Fibroblast of villous mesenchyme (primary cell): ENCODE results near the gene CHAF1A. TPM values are rescaled to one million over a fixed set of nuclear protein-coding genes. Genes with fewer than 3 reads are reported as not detected.

ENCODE experiments used
- DNase-seq: peaks from one replicate; pipeline ENCODE4 v3.0.0-alpha.2; 2010; ENCODE audit warnings: low read depth
- H3K4me3 ChIP-seq: 2 replicates; pipeline ENCODE4 v1.5.1; 2011; ENCODE audit warnings: low read depth, mild to moderate bottlenecking, low read length
- total RNA-seq: library from RNA; depleted of rRNA; stranded (reverse); fragments of >200 nt; gene quantifications from 2 replicates; pipeline ENCODE4 v1.2.3, GENCODE V29; 2012
- TF ChIP-seq, protein P1 (sequence below): IDR thresholded peaks from 2 replicates; pipeline ENCODE4 v1.5.1; 2012; ENCODE audit warnings: low read depth, mild to moderate bottlenecking, low read length; ENCODE audit not compliant: insufficient read depth

CHAF1A gene
- total RNA-seq, 1 donor = 9.9 TPM

DNA sequence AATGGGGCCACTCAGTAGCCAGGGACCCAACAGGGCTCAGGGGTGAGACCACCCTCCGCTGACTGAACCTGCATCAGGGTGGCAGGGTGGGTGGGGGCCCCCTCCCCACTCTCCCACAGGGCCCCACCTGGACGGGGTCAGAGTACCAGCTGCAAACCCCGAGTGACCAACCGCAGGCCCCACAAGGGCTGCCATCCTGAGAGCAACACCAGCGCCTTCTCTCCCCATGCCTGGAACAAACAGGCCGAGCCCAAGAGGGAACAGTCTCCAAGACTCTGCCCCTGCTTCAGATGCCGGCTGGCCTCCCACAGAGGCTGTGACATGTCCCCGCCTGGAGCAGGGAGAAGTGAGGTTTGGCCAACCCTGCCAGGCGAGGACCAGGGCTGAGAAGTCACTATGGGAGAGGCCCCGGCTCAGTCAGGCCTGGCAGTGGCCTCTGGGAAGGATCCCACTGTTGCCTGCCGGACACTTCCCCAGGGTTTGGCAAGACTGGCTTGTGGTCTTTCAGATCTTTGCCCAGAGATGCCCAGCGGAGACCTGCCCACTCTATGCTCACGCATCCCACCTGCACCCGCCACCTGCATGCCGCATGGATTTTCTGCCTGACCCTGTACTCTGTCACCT lies 31.9 kb upstream of the CHAF1A start:
- TF ChIP-seq, protein P1, sequence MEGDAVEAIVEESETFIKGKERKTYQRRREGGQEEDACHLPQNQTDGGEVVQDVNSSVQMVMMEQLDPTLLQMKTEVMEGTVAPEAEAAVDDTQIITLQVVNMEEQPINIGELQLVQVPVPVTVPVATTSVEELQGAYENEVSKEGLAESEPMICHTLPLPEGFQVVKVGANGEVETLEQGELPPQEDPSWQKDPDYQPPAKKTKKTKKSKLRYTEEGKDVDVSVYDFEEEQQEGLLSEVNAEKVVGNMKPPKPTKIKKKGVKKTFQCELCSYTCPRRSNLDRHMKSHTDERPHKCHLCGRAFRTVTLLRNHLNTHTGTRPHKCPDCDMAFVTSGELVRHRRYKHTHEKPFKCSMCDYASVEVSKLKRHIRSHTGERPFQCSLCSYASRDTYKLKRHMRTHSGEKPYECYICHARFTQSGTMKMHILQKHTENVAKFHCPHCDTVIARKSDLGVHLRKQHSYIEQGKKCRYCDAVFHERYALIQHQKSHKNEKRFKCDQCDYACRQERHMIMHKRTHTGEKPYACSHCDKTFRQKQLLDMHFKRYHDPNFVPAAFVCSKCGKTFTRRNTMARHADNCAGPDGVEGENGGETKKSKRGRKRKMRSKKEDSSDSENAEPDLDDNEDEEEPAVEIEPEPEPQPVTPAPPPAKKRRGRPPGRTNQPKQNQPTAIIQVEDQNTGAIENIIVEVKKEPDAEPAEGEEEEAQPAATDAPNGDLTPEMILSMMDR = no peak
- no peak overlapping the region for H3K4me3 ChIP-seq
- no peak for DNase-seq

DNA sequence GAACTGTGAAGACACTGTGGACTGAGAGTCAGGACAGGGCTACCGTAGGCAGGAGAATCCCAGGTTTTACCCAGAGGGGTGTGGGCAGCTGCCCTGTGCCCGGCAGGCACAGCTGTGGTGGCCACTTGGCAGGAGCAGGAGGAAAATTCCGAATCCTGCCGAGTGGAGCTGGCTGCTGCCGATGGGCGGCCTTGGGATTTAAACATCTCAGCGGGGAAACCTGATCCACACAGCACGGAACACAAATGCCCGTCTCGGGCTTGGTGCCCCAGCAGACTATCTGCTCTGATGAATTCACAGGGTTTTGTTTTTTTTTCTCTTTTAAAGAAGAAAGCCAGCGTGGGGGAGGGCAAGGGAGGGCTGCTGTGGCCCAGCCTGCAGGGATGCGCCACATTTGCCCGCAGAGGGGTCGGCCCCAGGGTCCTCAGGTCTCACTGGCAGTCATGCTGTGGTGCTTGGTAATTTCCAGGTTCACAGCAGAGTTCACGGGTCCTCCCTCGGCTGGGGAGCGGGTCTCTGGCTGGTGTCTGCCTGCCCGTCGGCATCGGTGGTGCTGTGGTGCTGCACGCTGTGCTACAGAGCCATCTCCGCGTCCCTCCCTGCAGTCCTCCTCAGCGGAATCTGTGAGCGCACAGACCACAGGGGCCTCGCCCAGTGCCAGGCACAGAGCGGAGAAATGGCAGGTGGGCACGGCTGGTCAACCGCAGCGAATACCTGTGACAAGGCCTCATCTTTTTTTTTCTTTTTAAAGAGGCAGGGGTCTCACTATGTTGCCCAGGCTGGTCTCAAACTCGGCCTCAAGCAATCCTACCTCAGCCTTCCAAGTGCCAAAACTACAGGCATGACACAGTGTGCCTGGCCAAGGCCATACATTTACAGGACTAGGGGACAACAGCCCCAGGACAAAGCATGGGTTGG lies 30.9 kb upstream of the CHAF1A start:
- TF ChIP-seq, protein P1 = no peak
- DNase-seq = no peak
- no peak overlapping the region for H3K4me3 ChIP-seq

DNA sequence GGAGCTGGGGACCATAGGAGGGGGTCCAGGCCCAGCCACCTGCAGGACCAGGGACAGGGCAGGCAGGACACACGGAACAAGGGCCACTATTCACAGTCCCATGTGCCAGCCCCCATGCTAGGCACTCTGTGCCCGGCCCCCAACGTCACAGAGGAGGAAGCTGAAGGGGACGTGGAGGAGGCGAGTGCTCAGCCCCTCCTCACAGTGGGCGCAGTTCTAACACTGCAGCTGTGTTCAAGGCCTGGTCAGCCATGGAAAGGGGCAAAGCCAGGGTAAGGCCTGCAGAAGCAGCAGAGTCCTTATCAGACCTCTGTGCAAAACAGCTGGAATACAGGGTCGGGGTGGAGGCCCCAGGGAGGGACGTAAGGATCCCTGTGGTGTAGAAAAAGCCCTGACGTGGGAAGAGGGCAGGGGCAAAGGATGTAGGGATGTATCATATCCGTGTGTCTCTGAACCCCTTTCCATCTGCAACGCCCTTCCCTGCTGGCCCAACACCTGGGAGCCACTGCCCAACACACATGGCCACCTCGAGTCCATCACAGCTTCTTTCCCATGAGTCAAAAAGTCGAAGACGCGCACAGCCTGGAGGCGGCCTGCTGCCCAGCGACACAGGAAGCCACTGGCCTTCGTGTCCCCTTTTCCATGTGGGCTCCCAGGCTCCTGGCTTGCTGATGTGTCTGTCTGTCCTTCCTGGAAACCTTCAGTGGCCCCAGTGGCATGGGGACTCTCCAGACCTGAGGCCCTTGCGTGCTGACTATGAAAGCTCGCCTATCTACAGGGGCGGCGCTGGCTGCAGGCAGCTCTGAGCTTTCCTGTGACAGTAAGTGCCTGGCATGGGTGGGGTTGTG lies 30.1 kb upstream of the CHAF1A start:
- no peak for DNase-seq
- TF ChIP-seq, protein P1 = no peak
- no peak overlapping the region for H3K4me3 ChIP-seq

DNA sequence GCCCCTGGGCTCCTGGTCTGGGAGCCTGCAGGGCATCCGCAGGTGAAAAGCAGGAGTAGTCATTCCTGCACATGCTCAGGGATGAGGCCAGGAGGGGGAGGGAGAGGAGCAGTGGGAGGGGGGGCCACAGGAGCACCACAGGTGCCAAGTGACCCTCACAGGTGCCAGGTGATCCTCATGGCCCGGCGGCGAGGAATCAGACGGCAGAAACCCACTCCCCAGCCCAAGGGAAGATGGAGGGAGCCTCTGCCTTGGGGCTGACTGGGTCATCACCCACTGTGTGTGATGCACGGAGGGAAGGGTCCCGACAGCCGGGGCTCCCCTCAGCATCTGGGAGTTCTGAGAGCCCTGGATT lies 29.4 kb upstream of the CHAF1A start:
- no peak overlapping the region for H3K4me3 ChIP-seq
- TF ChIP-seq, protein P1 = no peak
- no peak for DNase-seq

DNA sequence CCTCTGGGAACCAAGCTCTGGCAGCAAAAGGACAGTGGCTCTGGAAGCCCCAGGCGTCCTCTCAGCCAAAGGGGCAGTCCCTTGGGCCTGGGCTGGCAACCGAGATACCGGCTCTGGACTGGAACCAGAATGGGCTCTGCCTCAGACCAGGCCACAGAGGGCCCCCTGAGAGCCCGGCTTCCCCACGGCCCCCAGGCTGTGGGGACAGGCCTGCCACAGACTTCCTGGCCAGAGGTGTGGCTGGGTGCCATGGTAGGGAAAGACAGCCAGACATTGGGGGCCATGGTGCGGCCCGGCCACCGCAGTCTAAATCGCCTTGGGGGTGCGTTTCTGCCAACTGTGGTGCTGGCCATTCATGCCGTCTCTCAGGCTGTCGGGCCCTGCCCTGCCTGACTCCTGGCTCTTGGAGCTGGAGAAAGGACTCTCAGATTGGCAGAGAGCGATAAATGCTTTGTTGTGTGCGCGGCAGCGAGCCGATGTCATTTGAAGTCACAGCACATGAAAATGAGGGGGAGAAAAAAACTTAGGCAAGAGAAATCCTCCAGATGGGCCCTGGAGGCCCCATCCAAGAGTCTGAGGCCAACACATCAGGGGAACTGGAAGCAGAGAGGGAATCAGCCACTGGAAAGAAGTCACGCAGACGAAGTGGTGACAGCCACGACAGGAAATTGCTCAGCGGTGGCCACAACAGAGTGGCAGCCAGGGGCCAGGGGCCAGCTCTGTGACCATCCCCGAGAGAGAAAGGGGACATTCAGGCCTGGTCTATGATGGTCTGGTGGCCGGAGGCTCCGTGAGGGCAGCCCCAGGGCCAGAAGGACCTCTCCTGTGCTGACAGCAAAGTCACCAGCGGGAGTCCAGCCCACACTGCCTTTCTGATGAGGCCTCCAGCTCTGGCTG lies 28.6 kb upstream of the CHAF1A start:
- DNase-seq = peak; percentile 38
- TF ChIP-seq, protein P1 = no peak
- no peak overlapping the region for H3K4me3 ChIP-seq
